Stimulated activated naive CD8-positive, alpha-beta T cell treated with anti-CD3 and anti-CD28 coated beads, Interleukin-15, amount 100 ng/mL, for 72 hours (primary cell): ENCODE measurements around the gene IL13.
"Not testable (repeated sequence)": the region's sequence is repeated elsewhere in the genome, so short reads cannot be mapped to it uniquely, and the experiment has no call there.

Source experiments
- ATAC-seq: fragments of 150-1000 bp; cut with Tn5 transposase; 2 replicates; pipeline ENCODE4 v1.10.0; 2021; ENCODE audit warnings: mild to moderate bottlenecking, moderate library complexity
- DNase-seq, 2 donors: peaks; one replicate each; pipeline ENCODE4 v3.0.0; 2021 to 2022
- H3K27ac Mint-ChIP-seq, 2 donors: one replicate each; pipeline ENCODE4 v1.8.0; 2022; ENCODE audit warnings: mild to moderate bottlenecking in 2 of 2, mixed read lengths in 2 of 2, moderate library complexity in 2 of 2
- H3K27me3 Mint-ChIP-seq: one replicate; pipeline ENCODE4 v1.8.0; 2022; ENCODE audit warnings: mixed read lengths
- H3K4me1 Mint-ChIP-seq: one replicate; pipeline ENCODE4 v1.8.0; 2022; ENCODE audit warnings: mild to moderate bottlenecking, mixed read lengths
- H3K4me3 Mint-ChIP-seq, 2 donors: one replicate each; pipeline ENCODE4 v1.8.0; 2022; ENCODE audit warnings: mild to moderate bottlenecking in 2 of 2, mixed read lengths in 2 of 2, moderate library complexity in 1 of 2
- H3K9me3 Mint-ChIP-seq, 2 donors: one replicate each; pipeline ENCODE4 v1.8.0; 2022; ENCODE audit warnings: mixed read lengths in 2 of 2

The IL13 gene

GRCh38 chr5:132657676-132658380, at the start of gene IL13:
IL13 (plus strand) TSS chr5:132658173; CDS start chr5:132658187, 14 bp downstream.
- peak within 1 kb of the TSS; percentile 80 to 88 for H3K4me3 Mint-ChIP-seq
- H3K27ac Mint-ChIP-seq = peak within 1 kb of the TSS in 1 of 2 donors; percentile 86
- no peaks in the 10 kb centered on the region for H3K9me3 Mint-ChIP-seq
- ATAC-seq (no peak), DNase-seq (no peak)
- H3K4me1 Mint-ChIP-seq = peaks cover 74% of the 10 kb centered on the region
- peaks cover 57% of the 10 kb centered on the region for H3K27me3 Mint-ChIP-seq

- no peak overlapping the region for H3K27ac Mint-ChIP-seq
- ATAC-seq (no peak), DNase-seq (no peak)
- no peak overlapping the region for H3K4me3 Mint-ChIP-seq
- H3K27me3 Mint-ChIP-seq = no peaks in the 10 kb centered on the region
- H3K9me3 Mint-ChIP-seq = no peaks in the 10 kb centered on the region
- H3K4me1 Mint-ChIP-seq = no peaks in the 10 kb centered on the region
These were observed 46.0 kb upstream of the IL13 start for GRCh38 chr5:132611965-132612364.

- DNase-seq (no peak), ATAC-seq (no peak)
- Mint-ChIP-seq H3K9me3 (no peaks in the 10 kb centered on the region), H3K27ac (no peak overlapping the region), H3K4me1 (no peaks in the 10 kb centered on the region), H3K27me3 (no peaks in the 10 kb centered on the region), H3K4me3 (no peak overlapping the region)
These were observed 45.1 kb upstream of the IL13 start for GRCh38 chr5:132612846-132613245.

- ATAC-seq (no peak), DNase-seq (no peak)
- no peaks in the 10 kb centered on the region for H3K9me3 Mint-ChIP-seq
- H3K27ac Mint-ChIP-seq = no peak overlapping the region
- H3K4me3 Mint-ChIP-seq = no peak overlapping the region
- no peaks in the 10 kb centered on the region for H3K27me3 Mint-ChIP-seq
- peaks cover 10% of the 10 kb centered on the region for H3K4me1 Mint-ChIP-seq
These were observed 36.3 kb upstream of the IL13 start for GRCh38 chr5:132621699-132622098.

GRCh38 chr5:132622608-132623007, 35.4 kb upstream of the IL13 start:
- Mint-ChIP-seq H3K27ac (no peak overlapping the region), H3K27me3 (no peaks in the 10 kb centered on the region), H3K4me3 (no peak overlapping the region), H3K4me1 (peaks cover 10% of the 10 kb centered on the region), H3K9me3 (no peaks in the 10 kb centered on the region)
- no peak for ATAC-seq
- DNase-seq = no peak

GRCh38 chr5:132627470-132627869, 30.5 kb upstream of the IL13 start:
- H3K9me3 Mint-ChIP-seq = no peaks in the 10 kb centered on the region

GRCh38 chr5:132628814-132629213, 29.2 kb upstream of the IL13 start:
- Mint-ChIP-seq H3K4me1 (peaks cover 26% of the 10 kb centered on the region), H3K9me3 (no peaks in the 10 kb centered on the region), H3K4me3 (no peak overlapping the region), H3K27ac (no peak overlapping the region), H3K27me3 (no peaks in the 10 kb centered on the region)
- DNase-seq (no peak), ATAC-seq (no peak)

More at GRCh38 chr5:132627470-132627869, 30.5 kb upstream of the IL13 start:
- H3K4me1 Mint-ChIP-seq = peaks cover 31% of the 10 kb centered on the region
- ATAC-seq (no peak), DNase-seq (no peak)
- peak overlapping the region in 1 of 2 donors; percentile 0 for H3K27ac Mint-ChIP-seq
- H3K4me3 Mint-ChIP-seq = no peak overlapping the region
- no peaks in the 10 kb centered on the region for H3K27me3 Mint-ChIP-seq

- no peak overlapping the region for H3K4me3 Mint-ChIP-seq
These were observed 28.6 kb upstream of the IL13 start for GRCh38 chr5:132629230-132629944.

GRCh38 chr5:132633587-132633986, 24.4 kb upstream of the IL13 start:
- ATAC-seq, H3K9me3 Mint-ChIP-seq, H3K4me3 Mint-ChIP-seq, DNase-seq, H3K27me3 Mint-ChIP-seq, H3K27ac Mint-ChIP-seq: not testable (repeated sequence)
- peaks cover 65% of the 10 kb centered on the region for H3K4me1 Mint-ChIP-seq

More at GRCh38 chr5:132629230-132629944, 28.6 kb upstream of the IL13 start:
- H3K27ac Mint-ChIP-seq = no peak overlapping the region
- ATAC-seq (no peak), DNase-seq (no peak)
- no peaks in the 10 kb centered on the region for H3K27me3 Mint-ChIP-seq
- peaks cover 26% of the 10 kb centered on the region for H3K4me1 Mint-ChIP-seq
- H3K9me3 Mint-ChIP-seq = no peaks in the 10 kb centered on the region

- DNase-seq (no peak), ATAC-seq (peak; percentile 80)
- Mint-ChIP-seq H3K9me3 (no peaks in the 10 kb centered on the region), H3K4me3 (peak overlapping the region; percentile 50 to 53), H3K27ac (peak overlapping the region; percentile 38 to 49), H3K4me1 (peaks cover 81% of the 10 kb centered on the region), H3K27me3 (no peaks in the 10 kb centered on the region)
These were observed 22.1 kb upstream of the IL13 start for GRCh38 chr5:132635873-132636272.

- Mint-ChIP-seq H3K27me3 (no peaks in the 10 kb centered on the region), H3K27ac (no peak overlapping the region), H3K4me3 (peak overlapping the region in 1 of 2 donors; percentile 11), H3K9me3 (no peaks in the 10 kb centered on the region), H3K4me1 (peaks cover 83% of the 10 kb centered on the region)
- DNase-seq = no peak
- no peak for ATAC-seq
These were observed 20.7 kb upstream of the IL13 start for GRCh38 chr5:132637241-132637640.

GRCh38 chr5:132639706-132640130, 18.3 kb upstream of the IL13 start:
- Mint-ChIP-seq H3K27ac (peak overlapping the region; percentile 77 to 92), H3K4me3 (peak overlapping the region in 1 of 2 donors; percentile 42)
- peak; percentile 78 for ATAC-seq

GRCh38 chr5:132640613-132641012, 17.4 kb upstream of the IL13 start:
- ATAC-seq (peak; percentile 38), DNase-seq (peak in 1 of 2 donors; percentile 23)
- peak overlapping the region; percentile 42 to 72 for H3K4me3 Mint-ChIP-seq
- H3K4me1 Mint-ChIP-seq = peaks cover 84% of the 10 kb centered on the region
- no peaks in the 10 kb centered on the region for H3K27me3 Mint-ChIP-seq
- H3K9me3 Mint-ChIP-seq = no peaks in the 10 kb centered on the region
- peak overlapping the region; percentile 77 to 92 for H3K27ac Mint-ChIP-seq

More at GRCh38 chr5:132639706-132640130, 18.3 kb upstream of the IL13 start:
- H3K9me3 Mint-ChIP-seq = no peaks in the 10 kb centered on the region
- peaks cover 93% of the 10 kb centered on the region for H3K4me1 Mint-ChIP-seq
- DNase-seq = peak; percentile 58 to 74
- no peaks in the 10 kb centered on the region for H3K27me3 Mint-ChIP-seq

GRCh38 chr5:132641241-132641723, 16.7 kb upstream of the IL13 start:
- peak; percentile 79 for ATAC-seq
- Mint-ChIP-seq H3K27ac (peak overlapping the region in 1 of 2 donors; percentile 92), H3K4me1 (peaks cover 78% of the 10 kb centered on the region), H3K9me3 (no peaks in the 10 kb centered on the region), H3K4me3 (peak overlapping the region; percentile 60 to 72), H3K27me3 (no peaks in the 10 kb centered on the region)
- peak; percentile 55 to 69 for DNase-seq

- ATAC-seq (peak; percentile 29), DNase-seq (no peak)
- peak overlapping the region in 1 of 2 donors; percentile 92 for H3K27ac Mint-ChIP-seq
- no peaks in the 10 kb centered on the region for H3K27me3 Mint-ChIP-seq
- no peaks in the 10 kb centered on the region for H3K9me3 Mint-ChIP-seq
- H3K4me1 Mint-ChIP-seq = peaks cover 72% of the 10 kb centered on the region
- peak overlapping the region; percentile 60 to 72 for H3K4me3 Mint-ChIP-seq
These were observed 16.1 kb upstream of the IL13 start for GRCh38 chr5:132641841-132642240.

GRCh38 chr5:132644177-132644576, 13.8 kb upstream of the IL13 start:
- H3K27ac Mint-ChIP-seq = no peak overlapping the region
- H3K9me3 Mint-ChIP-seq = peaks cover 14% of the 10 kb centered on the region in 2 donors
- DNase-seq = no peak
- H3K4me1 Mint-ChIP-seq = peaks cover 49% of the 10 kb centered on the region
- no peak overlapping the region for H3K4me3 Mint-ChIP-seq
- peaks cover 5% of the 10 kb centered on the region for H3K27me3 Mint-ChIP-seq
- ATAC-seq = no peak
